SK-MEL-5 (cell line): ENCODE measurements around the gene SNED1. TPM values are rescaled to one million over a fixed set of nuclear protein-coding genes. Genes with fewer than 3 reads are reported as not detected.

Experiments used
- DNase-seq: peaks from one replicate; pipeline ENCODE4 v3.0.0-alpha.2; 2016; ENCODE audit warnings: low read depth, low spot score
- in situ Hi-C: cut with HindIII; loops from 2 replicates; pipeline ENCODE4 v1.10.0; 2016; ENCODE audit warnings: low sequenced_read_pairs, high pct_unique_total_duplicates, low pct_unique_long_range_greater_than_20kb
- total RNA-seq: library from RNA; depleted of rRNA; stranded (reverse); fragments of >200 nt; shearing (Covaris generic); gene quantifications from 2 replicates; pipeline ENCODE4 v1.2.3, GENCODE V29; 2014

SNED1 gene
- total RNA-seq, 1 experiment from 2014 or later: 0.13 TPM

DNA sequence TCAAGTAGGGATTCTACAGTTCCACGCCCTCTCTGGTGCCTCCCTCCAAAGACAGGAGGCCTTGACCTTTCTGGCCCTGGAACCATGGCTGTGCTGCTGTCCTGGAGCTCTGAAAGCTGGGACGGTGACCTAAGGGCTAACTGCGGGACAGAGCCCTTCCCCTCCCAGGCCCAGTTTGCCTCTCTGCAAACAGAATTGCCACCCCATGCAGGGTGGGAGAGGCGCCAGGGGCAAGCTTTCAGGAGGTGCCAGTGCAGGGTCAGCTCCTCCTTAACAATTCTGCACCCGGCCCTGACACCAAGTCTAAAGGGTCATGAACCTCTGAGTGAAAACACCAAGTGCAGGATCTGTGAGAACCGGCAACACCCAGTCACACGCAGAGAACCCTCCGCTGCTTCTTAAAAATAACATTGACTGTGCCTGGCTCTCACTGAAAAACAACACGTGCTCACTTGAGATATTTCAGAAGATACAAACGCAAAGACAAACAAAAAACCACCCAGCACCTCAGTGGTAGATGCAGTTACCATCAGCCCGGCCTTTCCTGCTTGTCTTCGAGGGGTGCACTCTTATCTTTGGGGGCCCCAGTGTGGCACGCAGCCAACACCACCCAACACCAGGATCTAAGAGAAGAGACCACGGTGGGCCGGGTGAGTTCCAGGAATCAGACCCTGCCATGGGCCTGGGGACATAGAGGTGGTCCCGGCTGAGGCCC lies 1.1 kb upstream of the SNED1 start:
- in situ Hi-C loops: no loop called here
- DNase-seq: no peak

- in situ Hi-C loops: no loop called here
- no peak for DNase-seq
These were observed 232 bp downstream of the SNED1 start for GRCh38 chr2:240998706-240998994.

DNA sequence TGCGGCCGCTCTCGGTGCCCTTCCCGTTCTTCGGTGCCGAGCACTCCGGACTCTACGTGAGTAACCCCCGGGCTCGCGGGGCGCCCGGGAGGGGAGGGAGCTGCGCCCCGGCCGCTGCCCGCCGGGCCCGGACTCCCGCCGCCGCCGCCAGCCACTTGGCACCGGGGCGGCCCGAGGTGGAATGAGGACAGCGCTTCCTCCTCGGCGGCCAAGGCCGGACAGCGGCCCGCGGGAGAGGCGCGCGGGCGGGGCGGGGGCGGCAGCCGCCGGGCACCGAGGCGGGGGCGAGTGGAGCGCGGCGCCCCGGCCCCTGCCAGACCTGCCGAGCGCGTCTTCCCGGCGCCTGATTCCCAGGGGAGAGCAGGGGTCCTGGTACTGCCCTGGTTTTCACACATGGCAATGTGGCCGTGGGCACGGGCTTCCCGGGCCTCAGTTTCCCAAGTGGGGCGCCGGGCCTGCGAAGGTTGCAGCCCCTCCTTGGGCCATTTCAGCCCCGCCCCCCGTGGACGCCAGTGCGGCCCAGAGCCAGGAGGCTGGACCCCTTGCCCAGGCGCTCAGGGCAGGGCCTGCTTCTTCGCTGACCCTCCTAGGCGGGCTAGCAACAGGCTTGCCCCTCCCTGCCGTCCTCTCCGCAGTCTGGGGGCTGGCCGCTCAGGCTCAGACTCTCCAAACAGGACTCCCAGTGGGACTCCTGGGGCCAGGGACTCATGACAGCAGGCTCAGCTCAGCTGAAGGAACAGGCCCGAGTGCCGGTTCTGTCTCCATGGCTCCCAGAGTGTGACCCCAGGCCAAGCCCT lies 775 bp downstream of the SNED1 start:
- DNase-seq: no peak
- in situ Hi-C loops: no loop called here

GRCh38 chr2:240999873-241000541 lies 1.6 kb downstream of the SNED1 start:
- DNase-seq: no peak
- in situ Hi-C loops: no loop called here

GRCh38 chr2:241000831-241001321 lies 2.5 kb downstream of the SNED1 start:
- in situ Hi-C loops: no loop called here
- no peak for DNase-seq

- in situ Hi-C loops: no loop called here
These were observed 3.2 kb downstream of the SNED1 start for GRCh38 chr2:241001413-241002274.

DNA sequence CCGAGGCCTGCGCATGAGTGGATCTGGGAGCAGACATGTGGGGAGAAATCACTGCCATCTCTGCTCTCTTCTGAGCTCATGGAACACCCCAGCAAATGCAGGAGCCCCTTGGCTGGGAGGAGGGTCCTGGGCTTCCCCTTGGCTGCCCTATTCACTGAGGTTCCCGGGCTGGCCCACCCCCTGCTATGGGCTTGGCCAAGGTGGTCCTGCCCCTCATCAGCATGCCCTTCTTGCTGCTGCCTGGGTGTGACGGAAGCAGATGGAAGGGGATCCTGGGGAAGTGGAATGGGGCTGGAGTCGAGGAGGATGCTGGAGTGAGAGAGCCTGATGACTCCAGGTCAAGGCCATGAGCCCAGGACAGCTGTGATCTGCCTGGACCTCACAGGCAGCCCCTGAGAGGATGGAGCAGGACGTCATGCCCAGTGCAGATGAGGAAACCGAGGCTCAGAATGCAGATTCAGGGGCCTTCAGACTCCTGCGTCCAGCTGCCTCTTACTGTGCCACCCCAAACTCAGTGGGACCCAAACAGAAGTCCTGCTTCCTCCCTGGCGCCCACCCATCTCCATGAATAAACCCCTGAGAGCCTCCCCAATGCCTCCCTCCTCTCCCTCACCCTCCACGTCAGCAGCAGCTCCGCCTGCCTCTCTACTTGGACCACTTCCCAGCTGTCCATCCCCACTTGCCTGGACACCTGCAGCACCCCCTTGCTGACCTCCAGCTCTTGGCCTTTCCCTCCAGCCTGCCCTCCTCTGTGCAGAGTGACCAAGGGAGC lies 4.0 kb downstream of the SNED1 start:
- in situ Hi-C loops: no loop called here
- no peak for DNase-seq

More at GRCh38 chr2:241001413-241002274, 3.2 kb downstream of the SNED1 start:
- DNase-seq: no peak

GRCh38 chr2:241003047-241003360 lies 4.6 kb downstream of the SNED1 start:
- no peak for DNase-seq
- in situ Hi-C loops: no loop called here

DNA sequence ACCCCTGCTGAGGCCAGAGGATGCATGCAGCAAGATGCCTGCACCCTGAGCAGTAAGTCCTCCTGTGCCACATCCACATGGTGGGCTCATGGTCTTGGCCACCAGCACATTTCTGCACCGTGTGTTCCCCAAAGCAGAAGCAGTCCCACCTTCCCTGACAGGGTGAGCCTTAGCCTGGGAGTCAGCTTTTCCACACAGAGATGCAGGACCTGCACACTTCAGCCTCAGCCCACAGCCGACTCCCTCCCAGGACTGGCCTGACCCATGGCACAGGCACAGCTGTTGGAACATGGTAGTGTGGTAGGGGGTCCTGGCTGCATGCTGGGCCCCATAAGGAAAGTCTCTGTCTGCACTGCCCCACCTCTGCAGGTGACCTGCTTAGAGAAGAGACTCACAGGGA lies 5.0 kb downstream of the SNED1 start:
- DNase-seq: no peak
- in situ Hi-C loops: no loop called here

DNA sequence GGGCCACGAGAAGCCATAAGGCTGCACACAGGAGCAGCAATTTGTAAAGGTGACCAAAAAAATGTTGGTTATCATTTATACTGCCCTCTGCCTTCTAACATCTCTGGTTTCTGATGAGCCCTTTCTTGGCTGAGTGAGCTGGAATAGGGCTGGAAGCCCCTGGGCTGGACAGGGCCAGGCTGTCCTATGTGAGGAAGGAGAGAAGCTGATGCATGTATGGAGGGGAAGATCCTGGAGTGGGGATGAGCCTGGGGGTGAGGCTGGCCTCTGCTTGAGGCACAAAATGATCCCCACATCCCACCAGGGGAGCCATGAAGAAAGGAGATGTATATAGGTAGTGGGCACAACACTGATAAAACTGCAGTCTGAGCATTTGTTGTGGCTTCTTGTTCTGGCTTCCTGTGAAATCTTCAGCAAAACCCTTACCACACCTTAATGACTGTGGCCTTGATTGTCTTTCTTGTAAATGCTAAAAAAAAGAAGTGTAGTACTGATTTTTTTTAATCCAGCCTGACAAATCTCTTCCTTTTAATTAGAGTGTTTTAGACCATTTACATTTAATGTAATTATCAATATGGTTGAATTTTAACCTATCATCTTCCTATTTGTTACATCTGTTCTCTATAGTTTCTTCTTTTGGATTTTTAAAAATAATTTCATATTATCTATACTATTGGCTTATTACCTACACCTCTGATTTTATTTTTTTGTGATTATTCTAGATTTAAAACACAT lies 5.6 kb downstream of the SNED1 start:
- in situ Hi-C loops: no loop called here
- no peak for DNase-seq

GRCh38 chr2:241005569-241005968 lies 7.2 kb downstream of the SNED1 start:
- no peak for DNase-seq
- in situ Hi-C loops: no loop called here

- no peak for DNase-seq
- in situ Hi-C loops: no loop called here
These were observed 8.0 kb downstream of the SNED1 start for GRCh38 chr2:241006412-241006811.

DNA sequence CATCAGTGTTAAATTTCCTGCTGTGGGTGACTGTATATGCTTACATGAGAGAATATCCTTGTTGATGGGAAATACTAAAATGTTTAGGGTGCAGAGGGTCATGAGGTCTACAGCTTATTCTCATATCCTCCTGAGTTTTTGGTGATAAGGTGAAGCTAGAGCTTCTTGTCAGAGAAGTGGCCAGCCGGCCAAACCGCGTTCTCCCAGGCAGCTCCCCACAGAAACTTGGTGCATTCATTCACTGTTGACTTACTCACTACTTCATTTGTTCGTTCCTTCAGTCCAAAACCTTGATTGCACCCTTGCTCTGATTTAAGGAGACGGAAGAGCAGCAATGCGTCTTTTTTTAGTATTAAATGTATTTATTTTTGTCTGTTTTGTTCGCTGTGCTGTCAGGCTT lies 8.7 kb downstream of the SNED1 start:
- no peak for DNase-seq
- in situ Hi-C loops: no loop called here

GRCh38 chr2:241007880-241008710 lies 9.7 kb downstream of the SNED1 start:
- in situ Hi-C loops: no loop called here

DNA sequence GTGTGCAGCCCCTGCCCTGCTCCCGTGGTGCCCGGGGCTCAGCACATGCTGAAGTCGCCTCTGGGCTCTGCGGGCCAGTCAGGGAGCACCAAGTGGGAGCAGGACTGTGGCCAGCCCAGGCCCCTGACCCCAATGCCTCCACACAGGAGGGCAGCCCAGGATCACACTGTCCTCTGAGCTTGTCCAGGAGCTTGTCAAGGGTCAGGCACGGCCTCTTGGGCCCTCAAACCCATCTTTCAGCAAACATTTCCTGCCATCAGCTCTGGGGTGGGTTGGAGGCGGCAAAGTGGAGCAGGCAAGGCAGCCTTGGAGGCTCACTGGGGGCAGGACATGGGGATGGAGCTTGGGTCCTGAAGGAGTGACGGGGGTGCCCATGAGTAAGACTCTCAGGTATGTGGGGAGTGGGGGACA lies 10.3 kb downstream of the SNED1 start:
- DNase-seq: no peak
- in situ Hi-C loops: no loop called here

More at GRCh38 chr2:241007880-241008710, 9.7 kb downstream of the SNED1 start:
- DNase-seq: no peak

DNA sequence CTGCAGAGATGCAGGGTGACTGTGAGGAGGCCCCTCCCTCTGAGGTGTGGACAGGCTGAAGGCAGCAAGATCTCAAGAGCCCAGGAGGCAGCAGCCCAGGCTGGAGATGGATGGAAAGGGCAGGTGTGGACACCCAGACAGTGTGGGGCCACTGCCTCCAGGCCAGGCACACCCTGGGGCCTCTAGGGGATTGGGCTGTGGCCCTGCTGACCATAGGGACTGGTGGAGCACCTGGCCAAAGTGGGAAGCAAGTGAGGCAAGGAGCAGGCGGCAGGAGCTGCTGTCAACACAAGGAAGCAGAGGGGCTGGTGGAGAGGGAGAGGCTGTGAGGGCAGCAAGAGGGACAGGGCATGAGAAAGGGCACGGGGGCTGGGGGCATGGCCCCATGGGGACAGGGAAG lies 10.8 kb downstream of the SNED1 start:
- no peak for DNase-seq
- in situ Hi-C loops: no loop called here
